Measurements from ENCODE around the gene DENND4C. TPM values are rescaled to one million over a fixed set of nuclear protein-coding genes. Genes with fewer than 3 reads are reported as not detected.

The DENND4C gene
- total RNA-seq, 1 donor from 2014 or later = 105 TPM

DNA sequence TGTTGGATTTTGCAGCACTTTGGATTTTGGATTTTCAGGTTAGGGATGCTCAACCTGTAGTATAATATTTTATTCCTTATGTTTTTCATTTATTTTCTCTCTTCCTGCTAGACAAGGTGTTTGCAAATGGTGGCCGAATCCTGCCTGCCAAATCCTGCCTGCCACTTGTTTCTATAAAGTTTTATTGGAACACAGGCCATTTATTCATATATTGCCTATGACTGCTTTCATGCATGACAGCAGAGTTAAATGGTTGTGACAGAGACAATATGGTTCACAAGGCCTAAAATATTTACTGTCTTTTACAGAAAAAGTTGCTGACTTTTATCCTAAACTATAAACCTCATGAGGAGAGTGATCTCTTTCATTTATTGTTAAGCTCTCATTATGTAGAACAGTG, 72.7 kb downstream of the DENND4C start:
- intact Hi-C loops (cut with DNase I) = no loop called here
- no peak overlapping the region for H3K27ac ChIP-seq
- DNase-seq (no peak), ATAC-seq (no peak)
- H3K4me3 ChIP-seq = no peak overlapping the region
- H3K4me1 ChIP-seq = no peaks in the 10 kb centered on the region
- H3K9me3 ChIP-seq = no peaks in the 10 kb centered on the region
- TF ChIP-seq, protein P1, sequence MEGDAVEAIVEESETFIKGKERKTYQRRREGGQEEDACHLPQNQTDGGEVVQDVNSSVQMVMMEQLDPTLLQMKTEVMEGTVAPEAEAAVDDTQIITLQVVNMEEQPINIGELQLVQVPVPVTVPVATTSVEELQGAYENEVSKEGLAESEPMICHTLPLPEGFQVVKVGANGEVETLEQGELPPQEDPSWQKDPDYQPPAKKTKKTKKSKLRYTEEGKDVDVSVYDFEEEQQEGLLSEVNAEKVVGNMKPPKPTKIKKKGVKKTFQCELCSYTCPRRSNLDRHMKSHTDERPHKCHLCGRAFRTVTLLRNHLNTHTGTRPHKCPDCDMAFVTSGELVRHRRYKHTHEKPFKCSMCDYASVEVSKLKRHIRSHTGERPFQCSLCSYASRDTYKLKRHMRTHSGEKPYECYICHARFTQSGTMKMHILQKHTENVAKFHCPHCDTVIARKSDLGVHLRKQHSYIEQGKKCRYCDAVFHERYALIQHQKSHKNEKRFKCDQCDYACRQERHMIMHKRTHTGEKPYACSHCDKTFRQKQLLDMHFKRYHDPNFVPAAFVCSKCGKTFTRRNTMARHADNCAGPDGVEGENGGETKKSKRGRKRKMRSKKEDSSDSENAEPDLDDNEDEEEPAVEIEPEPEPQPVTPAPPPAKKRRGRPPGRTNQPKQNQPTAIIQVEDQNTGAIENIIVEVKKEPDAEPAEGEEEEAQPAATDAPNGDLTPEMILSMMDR (IDR thresholded peaks at IDR 0.05) = no peak
- no peaks in the 10 kb centered on the region for H3K27me3 ChIP-seq
- peaks cover 87% of the 10 kb centered on the region for H3K36me3 ChIP-seq

DNA sequence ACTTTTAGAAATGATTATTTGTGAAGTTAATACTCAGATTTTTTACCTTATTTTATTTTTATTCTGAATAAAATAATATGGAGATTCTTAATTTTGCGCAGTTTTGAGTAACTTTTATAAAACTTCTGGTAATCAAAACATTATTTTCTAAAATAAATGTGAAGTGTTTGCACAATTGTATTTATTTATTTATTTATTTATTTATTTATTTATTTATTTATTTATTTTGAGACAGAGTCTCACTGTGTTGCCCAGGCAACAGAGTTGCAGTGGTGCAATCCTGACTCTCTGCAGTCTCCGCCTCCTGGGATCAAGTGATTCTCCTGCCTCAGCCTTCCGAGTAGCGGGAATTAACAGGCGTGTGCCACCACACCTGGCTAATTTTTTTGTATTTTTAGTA, 76.1 kb downstream of the DENND4C start:
- Histone ChIP-seq H3K27ac (no peak overlapping the region), H3K9me3 (no peaks in the 10 kb centered on the region), H3K27me3 (no peaks in the 10 kb centered on the region), H3K4me1 (no peaks in the 10 kb centered on the region), H3K36me3 (peaks cover 58% of the 10 kb centered on the region), H3K4me3 (no peak overlapping the region)
- no peak for DNase-seq
- TF ChIP-seq, protein P1 (IDR thresholded peaks at IDR 0.05) = no peak
- intact Hi-C loops (cut with DNase I) = no loop called here
- ATAC-seq = no peak

DNA sequence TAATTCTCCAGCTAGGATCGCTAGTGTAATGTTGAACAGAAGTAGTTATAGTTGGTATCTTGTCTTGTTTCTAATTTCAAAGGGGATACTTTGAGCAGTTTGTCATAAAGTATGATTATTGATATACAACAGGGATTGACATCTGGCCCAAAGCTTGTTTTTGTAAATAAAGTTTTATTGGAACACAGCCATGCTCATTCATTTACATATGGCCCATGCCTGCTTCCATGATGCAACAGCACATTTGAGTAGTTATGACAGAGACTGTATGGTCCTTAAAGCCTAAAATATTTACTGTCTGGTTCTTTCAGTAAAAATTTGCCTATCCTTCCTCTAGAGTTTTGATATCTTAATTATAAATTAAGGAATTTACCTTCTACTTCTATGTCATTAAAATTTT, 79.8 kb downstream of the DENND4C start:
- H3K4me1 ChIP-seq = no peaks in the 10 kb centered on the region
- H3K9me3 ChIP-seq = no peaks in the 10 kb centered on the region
- H3K27me3 ChIP-seq = no peaks in the 10 kb centered on the region
- intact Hi-C loops (cut with DNase I) = no loop called here
- ATAC-seq (no peak), DNase-seq (no peak)
- no peak overlapping the region for H3K4me3 ChIP-seq
- no peak overlapping the region for H3K27ac ChIP-seq
- H3K36me3 ChIP-seq = peaks cover 28% of the 10 kb centered on the region
- TF ChIP-seq, protein P1 (IDR thresholded peaks at IDR 0.05) = no peak

DNA sequence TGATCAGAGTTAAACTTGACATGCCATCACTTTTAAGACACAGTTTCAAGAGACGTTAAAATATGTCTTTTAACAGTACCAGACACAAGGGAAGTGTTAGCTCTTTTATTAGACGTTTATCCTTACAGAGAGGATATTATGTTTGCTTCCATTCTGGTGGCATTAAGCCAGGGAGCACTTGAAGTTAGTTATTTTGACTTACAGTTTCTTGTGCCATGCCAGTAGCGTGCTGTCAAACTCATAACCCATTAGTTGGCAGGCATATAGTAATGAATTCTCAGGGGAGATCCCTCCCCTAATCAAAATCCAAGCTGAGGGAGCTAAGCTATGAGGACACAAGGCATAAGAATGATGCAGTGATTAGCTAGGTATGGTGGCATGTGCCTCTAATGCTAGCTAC, 83.1 kb downstream of the DENND4C start:
- Histone ChIP-seq H3K27ac (no peak overlapping the region), H3K27me3 (no peaks in the 10 kb centered on the region), H3K36me3 (peaks cover 24% of the 10 kb centered on the region), H3K9me3 (no peaks in the 10 kb centered on the region), H3K4me3 (no peak overlapping the region), H3K4me1 (no peaks in the 10 kb centered on the region)
- DNase-seq (no peak), ATAC-seq (no peak)
- intact Hi-C loops (cut with DNase I) = no loop called here
- TF ChIP-seq, protein P1 (IDR thresholded peaks at IDR 0.05) = no peak

DNA sequence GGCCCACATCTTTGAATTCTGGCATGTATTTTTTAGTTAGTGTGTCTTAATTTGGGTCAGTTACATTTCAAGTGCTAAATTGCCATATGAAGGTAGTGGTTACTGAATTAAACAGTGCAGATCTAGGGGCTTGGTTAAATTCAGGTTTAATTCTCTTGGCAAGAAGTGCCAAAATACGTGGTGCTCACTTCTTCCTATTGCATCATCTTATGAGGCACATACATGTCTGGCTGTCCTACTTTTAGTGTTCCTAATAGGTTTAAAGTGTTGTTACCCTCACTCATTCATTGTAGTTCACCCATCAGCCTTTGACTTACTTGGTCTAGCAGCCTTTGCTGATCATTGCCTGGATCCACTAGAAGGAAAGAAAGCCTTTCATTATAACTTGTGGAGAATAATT, 90.0 kb downstream of the DENND4C start:
- no peak overlapping the region for H3K27ac ChIP-seq
- TF ChIP-seq, protein P1 (IDR thresholded peaks at IDR 0.05) = no peak
- H3K4me3 ChIP-seq = no peak overlapping the region
- H3K9me3 ChIP-seq = no peaks in the 10 kb centered on the region
- intact Hi-C loops (cut with DNase I) = no loop called here
- H3K27me3 ChIP-seq = no peaks in the 10 kb centered on the region
- no peak for ATAC-seq
- DNase-seq = no peak
- no peaks in the 10 kb centered on the region for H3K4me1 ChIP-seq
- peaks cover 63% of the 10 kb centered on the region for H3K36me3 ChIP-seq

DNA sequence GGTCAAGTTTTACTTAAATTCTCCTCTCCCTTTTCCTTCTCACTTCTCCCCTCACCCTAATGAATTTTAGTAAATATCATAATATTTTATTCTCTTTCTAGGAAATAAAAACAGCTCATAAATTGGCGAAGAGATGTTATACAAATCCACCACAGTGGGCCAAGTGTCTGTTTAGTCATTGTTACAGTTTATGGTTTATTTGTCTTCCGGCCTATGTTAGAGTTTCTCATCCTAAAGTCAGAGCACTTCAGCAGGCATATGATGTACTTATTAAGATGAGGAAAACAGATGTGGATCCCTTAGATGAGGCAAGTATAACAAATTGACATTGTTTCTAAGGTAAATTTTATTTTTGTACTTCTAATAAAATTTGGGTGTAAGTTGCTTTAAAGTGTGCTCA, 101.4 kb downstream of the DENND4C start:
- H3K9me3 ChIP-seq = no peaks in the 10 kb centered on the region
- H3K36me3 ChIP-seq = peaks cover 81% of the 10 kb centered on the region
- H3K27me3 ChIP-seq = no peaks in the 10 kb centered on the region
- DNase-seq = no peak
- no peak overlapping the region for H3K4me3 ChIP-seq
- H3K27ac ChIP-seq = no peak overlapping the region
- TF ChIP-seq, protein P1 (IDR thresholded peaks at IDR 0.05) = no peak
- H3K4me1 ChIP-seq = no peaks in the 10 kb centered on the region
- ATAC-seq = no peak
- intact Hi-C loops (cut with DNase I) = no loop called here
